Measurements from ENCODE around the gene TMEM61.
"Not testable (repeated sequence)": the region's sequence is repeated elsewhere in the genome, so short reads cannot be mapped to it uniquely, and the experiment has no call there.

- not testable (repeated sequence) for TF ChIP-seq CTCF, POLR2A (IDR thresholded peaks at IDR 0.05)
These were observed 46.3 kb downstream of the TMEM61 start for GRCh38 chr1:55026682-55027081.
